Regular cardiac myocyte (primary cell): ENCODE results near the gene HOXC11. TPM values are rescaled to one million over a fixed set of nuclear protein-coding genes. Genes with fewer than 3 reads are reported as not detected.

ENCODE experiments used
- total RNA-seq: library from RNA; depleted of rRNA; stranded (reverse); fragments of >200 nt; gene quantifications from 2 replicates; pipeline ENCODE4 v1.2.3, GENCODE V29; 2014

Gene HOXC11
- not detected in 2 replicates for total RNA-seq

GRCh38 chr12:53972722-53973235 lies at the start of gene HOXC11:
TSS of gene HOXC11 (plus strand) at chr12:53973126. CDS start at chr12:53973242, 116 bp downstream.

GRCh38 chr12:53938326-53939140 lies 34.4 kb upstream of the HOXC11 start, which contains the start of gene HOXC13:
TSS of gene HOXC13 (plus strand) at chr12:53938831. CDS start at chr12:53938907, 76 bp downstream.

DNA sequence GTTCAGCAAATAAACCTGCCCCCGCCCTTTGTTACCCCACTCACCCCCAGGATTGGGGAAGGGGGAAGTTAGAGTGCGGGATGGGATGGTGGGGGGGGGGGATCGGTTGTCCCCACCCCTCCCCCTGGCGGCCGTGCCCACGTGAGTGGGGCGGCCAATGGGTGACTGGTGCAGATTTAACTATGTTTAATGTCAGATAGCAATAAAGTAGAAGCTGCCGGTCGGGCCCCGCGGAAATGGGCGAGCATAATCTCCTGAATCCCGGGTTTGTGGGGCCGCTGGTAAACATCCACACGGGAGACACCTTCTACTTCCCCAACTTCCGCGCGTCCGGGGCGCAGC lies 18.3 kb upstream of the HOXC11 start, which contains the start of gene HOXC12:
HOXC12 (plus strand) TSS at position 210 of the 342 bp plus-strand sequence; CDS start at position 237, 27 bp downstream.

GRCh38 chr12:53974084-53975063 lies 1.4 kb downstream of the HOXC11 start, which contains the start of gene HOTAIR:
TSS of gene HOTAIR (minus strand) at chr12:53974954.

DNA sequence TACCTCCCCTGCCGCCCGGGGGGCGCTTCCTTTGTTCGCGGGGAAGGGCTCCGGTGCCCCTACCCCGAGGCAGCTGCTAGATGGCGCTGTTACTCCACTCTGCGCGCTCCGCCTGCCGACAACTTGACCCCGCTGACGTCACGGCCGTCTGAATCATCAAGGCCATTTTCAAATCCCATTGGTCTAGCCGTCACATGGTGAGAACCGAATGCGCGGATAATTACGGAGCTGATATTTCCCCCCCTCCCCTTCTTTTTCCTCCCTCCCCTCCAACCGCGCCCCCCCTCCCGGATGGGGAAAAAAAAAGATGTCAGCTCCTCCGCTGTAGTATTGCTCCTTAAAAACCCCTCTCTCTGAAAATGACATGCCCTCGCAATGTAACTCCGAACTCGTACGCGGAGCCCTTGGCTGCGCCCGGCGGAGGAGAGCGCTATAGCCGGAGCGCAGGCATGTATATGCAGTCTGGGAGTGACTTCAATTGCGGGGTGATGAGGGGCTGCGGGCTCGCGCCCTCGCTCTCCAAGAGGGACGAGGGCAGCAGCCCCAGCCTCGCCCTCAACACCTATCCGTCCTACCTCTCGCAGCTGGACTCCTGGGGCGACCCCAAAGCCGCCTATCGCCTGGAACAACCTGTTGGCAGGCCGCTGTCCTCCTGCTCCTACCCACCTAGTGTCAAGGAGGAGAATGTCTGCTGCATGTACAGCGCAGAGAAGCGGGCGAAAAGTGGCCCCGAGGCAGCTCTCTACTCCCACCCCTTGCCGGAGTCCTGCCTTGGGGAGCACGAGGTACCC lies 12.2 kb downstream of the HOXC11 start, which contains the start of gene HOXC10:
HOXC10 (plus strand) TSS at position 246 of the 791 bp plus-strand sequence; CDS start at position 360, 114 bp downstream.

DNA sequence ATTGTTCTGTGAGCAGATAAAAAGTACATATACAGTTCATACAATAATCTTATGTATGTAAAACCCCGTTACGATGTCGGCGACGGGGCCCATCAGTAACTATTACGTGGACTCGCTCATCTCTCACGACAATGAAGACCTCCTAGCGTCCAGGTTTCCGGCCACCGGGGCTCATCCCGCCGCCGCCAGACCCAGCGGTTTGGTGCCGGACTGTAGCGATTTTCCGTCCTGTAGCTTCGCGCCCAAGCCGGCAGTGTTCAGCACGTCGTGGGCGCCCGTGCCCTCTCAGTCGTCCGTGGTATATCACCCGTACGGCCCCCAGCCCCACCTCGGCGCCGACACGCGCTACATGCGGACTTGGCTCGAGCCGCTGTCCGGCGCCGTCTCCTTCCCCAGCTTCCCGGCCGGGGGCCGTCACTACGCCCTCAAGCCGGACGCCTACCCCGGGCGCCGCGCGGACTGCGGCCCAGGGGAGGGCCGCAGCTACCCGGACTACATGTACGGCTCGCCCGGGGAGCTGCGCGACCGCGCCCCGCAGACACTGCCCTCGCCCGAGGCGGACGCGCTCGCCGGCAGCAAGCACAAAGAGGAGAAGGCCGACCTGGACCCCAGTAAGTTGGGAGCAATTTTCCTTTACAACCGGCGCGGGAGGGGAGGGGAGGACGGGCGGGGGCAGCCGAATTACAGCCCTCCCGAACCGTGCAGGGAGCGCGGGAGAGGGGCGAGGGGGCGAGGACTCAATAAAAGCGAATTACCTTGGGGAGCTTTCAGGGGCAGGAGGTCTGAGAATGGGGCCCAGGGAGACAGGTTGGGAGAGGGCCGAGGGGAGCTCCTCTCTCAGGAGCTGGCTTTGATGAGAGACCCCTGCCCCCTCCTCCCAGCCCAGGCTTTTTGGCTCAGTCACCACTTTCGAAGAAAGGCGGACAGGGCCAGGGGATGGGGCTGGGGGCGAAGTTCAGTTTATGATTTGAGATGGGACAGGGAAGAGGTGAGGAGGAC lies 27.5 kb downstream of the HOXC11 start, which contains the start of gene HOXC9:
HOXC9 (plus strand) TSS at position 46 of the 999 bp plus-strand sequence; CDS start at position 74, 28 bp downstream.

Other genes with a start within 250 kb of the HOXC11 start
- gene CALCOCO1, start 245.7 kb upstream of the HOXC11 start, total RNA-seq = 45.4 and 142 TPM in 2 replicates
- not detected in 2 replicates for gene CISTR, start 221.1 kb upstream of the HOXC11 start, total RNA-seq
- under 0.01 TPM in 1 of 2 replicates, not detected in the other for gene HOXC13, start 34.3 kb upstream of the HOXC11 start, total RNA-seq
- not detected in 2 replicates for gene HOXC12, start 18.2 kb upstream of the HOXC11 start, total RNA-seq
- not detected in 2 replicates for gene HOTAIR, start 1.8 kb downstream of the HOXC11 start, total RNA-seq
- not detected in 2 replicates for gene HOXC10, start 12.0 kb downstream of the HOXC11 start, total RNA-seq
- gene HOXC9, start 27.0 kb downstream of the HOXC11 start, total RNA-seq = under 0.01 TPM in 1 of 2 replicates, not detected in the other
- 0.19 TPM in 1 of 2 replicates, not detected in the other for gene HOXC8, start 35.9 kb downstream of the HOXC11 start, total RNA-seq
- gene HOXC6, start 55.3 kb downstream of the HOXC11 start, total RNA-seq = under 0.01 and 0.19 TPM in 2 replicates
- under 0.01 TPM in 1 of 2 replicates, not detected in the other for gene HOXC5, start 59.9 kb downstream of the HOXC11 start, total RNA-seq
- gene HOXC4, start 80.7 kb downstream of the HOXC11 start, total RNA-seq = 0.19 TPM in 1 of 2 replicates, not detected in the other
- 24.0 and 28.0 TPM in 2 replicates for gene SMUG1, start 215.9 kb downstream of the HOXC11 start, total RNA-seq